Breast epithelium (tissue), 4 donors: ENCODE data around the gene STOML1. TPM values are rescaled to one million over a fixed set of nuclear protein-coding genes. Genes with fewer than 3 reads are reported as not detected.

ENCODE experiments used
- DNase-seq, 2 donors: peaks; one replicate each; pipeline ENCODE4 v3.0.0-alpha.2; 2019; ENCODE audit warnings: low spot score in 2 of 2
- H3K27ac ChIP-seq, 2 donors: fragments of 200-600 bp; sonication (generic) in 1 of 2; one replicate each; pipeline ENCODE4 v1.5.1; 2016 to 2019; ENCODE audit warnings: mild to moderate bottlenecking in 1 of 2
- H3K27me3 ChIP-seq, 2 donors: fragments of 200-600 bp; sonication (generic) in 1 of 2; one replicate each; pipeline versions ENCODE4 v1.5.1 to v1.6.0; 2017 to 2019; ENCODE audit warnings: control low read depth in 1 of 2, mild to moderate bottlenecking in 1 of 2
- H3K36me3 ChIP-seq: fragments of 200-600 bp; one replicate; pipeline ENCODE4 v1.5.1; 2019
- H3K4me1 ChIP-seq, 2 donors: fragments of 200-600 bp; sonication (generic); one replicate each; pipeline ENCODE4 v1.5.1; 2016 to 2019; ENCODE audit warnings: control low read depth in 1 of 2
- H3K4me3 ChIP-seq, 3 donors: fragments of 200-600 bp; sonication (generic); 1 replicate in 2 of 3; 2 replicates in 1 of 3; pipeline ENCODE4 v1.5.1; 2016 to 2019; ENCODE audit warnings: mild to moderate bottlenecking in 3 of 3, moderate library complexity in 2 of 3
- H3K9me3 ChIP-seq, 2 donors: fragments of 200-600 bp; sonication (generic) in 1 of 2; one replicate each; pipeline ENCODE4 v1.5.1; 2016 to 2019; ENCODE audit warnings: control low read depth in 1 of 2
- POLR2A ChIP-seq: fragments of 450-650 bp; IDR thresholded peaks from one replicate; pipeline ENCODE4 v1.6.1; 2016; ENCODE audit warnings: antibody characterized with exemption, mild to moderate bottlenecking, moderate library complexity
- POLR2AphosphoS5 ChIP-seq, 3 donors: sonication (generic); formaldehyde crosslinking; IDR thresholded peaks; one replicate each; pipeline ENCODE4 v1.6.1; 2017; ENCODE audit warnings: antibody characterized with exemption in 3 of 3
- intact Hi-C: fragments of 100-400 bp; cut with DNase I; formaldehyde crosslinking; loops from one replicate; pipeline ENCODE4 v1.15.1; 2023; ENCODE audit warnings: low total_unique reads
- total RNA-seq, 3 donors: library from RNA; depleted of rRNA; stranded (reverse); fragments of >200 nt; gene quantifications; one replicate each; pipeline ENCODE4 v1.1.0, GENCODE V29; 2016
- TF ChIP-seq, protein P1 (sequence below), 3 donors: fragments of 450-650 bp; IDR thresholded peaks; one replicate each; pipeline ENCODE4 v1.5.1; 2016 to 2017; ENCODE audit warnings: antibody characterized with exemption in 3 of 3, mild to moderate bottlenecking in 3 of 3, moderate library complexity in 3 of 3

Gene STOML1
- total RNA-seq, 3 donors from 2014 or later = 8.5 to 10.7 (median 9.7) TPM

DNA sequence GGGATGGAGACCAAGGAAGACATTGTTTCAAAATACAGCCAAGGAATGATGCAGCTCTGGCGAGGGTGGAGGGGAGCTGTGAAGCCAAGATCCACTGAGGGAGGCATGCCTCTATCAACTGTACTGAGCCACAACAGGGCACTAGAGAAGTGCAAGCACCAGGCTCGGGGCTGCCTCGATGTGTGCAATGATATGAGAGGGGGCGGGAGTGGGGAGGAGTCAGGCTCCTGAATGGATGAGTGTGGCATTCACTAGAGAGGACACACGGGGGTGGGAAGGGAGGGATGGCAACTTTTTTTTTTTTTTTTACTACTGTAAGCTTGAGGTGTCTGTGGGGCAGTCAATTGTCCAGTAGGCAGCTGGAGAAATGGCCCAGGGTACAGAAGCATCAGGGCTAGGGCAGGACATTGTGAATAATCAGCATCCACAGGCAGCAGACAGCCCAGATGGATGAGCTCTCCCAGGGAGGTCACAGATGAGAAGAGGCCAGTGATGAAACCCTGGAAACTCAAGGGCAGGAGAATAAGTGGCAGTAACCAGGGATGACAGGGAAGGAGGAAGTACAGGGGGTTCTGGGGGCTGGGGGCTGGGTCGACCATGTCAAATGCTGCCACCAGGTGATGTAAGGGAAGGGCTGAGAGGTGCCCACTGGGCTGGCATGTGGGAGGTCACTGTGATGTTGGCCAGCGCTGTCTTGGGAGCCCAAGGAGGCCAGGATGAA, 5.9 kb downstream of the STOML1 start:
- H3K27ac ChIP-seq = peak overlapping the region in 1 of 2 donors; percentile 98

DNA sequence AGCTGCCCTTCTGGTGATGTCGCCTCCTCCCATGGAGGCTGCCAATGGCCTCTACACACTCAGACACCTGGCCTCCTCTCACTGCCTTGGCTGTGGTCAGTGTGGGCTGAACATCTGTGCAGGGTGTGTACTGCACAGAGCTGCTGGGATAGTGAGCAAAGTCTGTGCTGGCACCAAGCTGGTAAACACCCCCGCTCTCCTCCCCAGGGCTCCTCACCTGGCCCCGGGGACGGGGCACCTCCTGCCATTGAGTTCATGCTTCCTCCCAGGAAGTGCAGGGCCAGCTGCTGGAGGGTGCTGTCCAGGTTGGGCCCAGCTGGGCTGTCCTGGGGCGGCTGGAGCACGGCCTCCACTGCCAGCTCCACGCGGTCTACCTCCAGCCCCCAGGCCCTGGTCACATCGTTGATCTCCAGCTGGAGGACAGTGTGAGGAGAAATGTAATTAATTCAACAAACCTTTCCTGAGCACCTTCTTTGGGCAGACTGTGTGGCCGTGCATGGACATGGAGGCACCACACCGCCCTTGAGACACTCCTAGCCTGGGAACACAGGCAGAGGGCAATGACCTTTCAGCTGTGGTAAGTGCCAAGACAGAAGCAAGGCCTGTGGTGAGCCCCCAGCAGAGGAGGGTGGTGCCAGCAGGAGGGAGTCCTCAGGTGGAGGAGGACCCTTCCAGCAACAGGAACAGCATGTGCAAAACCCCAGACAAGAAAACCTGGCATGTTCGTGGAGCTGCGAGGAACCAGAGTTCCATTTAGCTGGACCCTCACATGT, 6.8 kb downstream of the STOML1 start:
- intact Hi-C loops = no loop called here
- peak overlapping the region in 1 of 2 donors; percentile 98 for H3K27ac ChIP-seq
- H3K4me1 ChIP-seq = peaks cover 32 to 40% of the 10 kb centered on the region in 2 donors

More for the DNA sequence above, 5.9 kb downstream of the STOML1 start:
- Histone ChIP-seq H3K4me3 (no peak overlapping the region), H3K9me3 (no peaks in the 10 kb centered on the region), H3K36me3 (no peaks in the 10 kb centered on the region), H3K27me3 (no peaks in the 10 kb centered on the region), H3K4me1 (peaks cover 35 to 47% of the 10 kb centered on the region in 2 donors)
- no peak for TF ChIP-seq POLR2AphosphoS5 (IDR thresholded peaks at IDR 0.05)
- TF ChIP-seq, protein P1, sequence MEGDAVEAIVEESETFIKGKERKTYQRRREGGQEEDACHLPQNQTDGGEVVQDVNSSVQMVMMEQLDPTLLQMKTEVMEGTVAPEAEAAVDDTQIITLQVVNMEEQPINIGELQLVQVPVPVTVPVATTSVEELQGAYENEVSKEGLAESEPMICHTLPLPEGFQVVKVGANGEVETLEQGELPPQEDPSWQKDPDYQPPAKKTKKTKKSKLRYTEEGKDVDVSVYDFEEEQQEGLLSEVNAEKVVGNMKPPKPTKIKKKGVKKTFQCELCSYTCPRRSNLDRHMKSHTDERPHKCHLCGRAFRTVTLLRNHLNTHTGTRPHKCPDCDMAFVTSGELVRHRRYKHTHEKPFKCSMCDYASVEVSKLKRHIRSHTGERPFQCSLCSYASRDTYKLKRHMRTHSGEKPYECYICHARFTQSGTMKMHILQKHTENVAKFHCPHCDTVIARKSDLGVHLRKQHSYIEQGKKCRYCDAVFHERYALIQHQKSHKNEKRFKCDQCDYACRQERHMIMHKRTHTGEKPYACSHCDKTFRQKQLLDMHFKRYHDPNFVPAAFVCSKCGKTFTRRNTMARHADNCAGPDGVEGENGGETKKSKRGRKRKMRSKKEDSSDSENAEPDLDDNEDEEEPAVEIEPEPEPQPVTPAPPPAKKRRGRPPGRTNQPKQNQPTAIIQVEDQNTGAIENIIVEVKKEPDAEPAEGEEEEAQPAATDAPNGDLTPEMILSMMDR (IDR thresholded peaks at IDR 0.05) = no peak
- TF ChIP-seq POLR2A = no peak
- intact Hi-C loops = no loop called here
- DNase-seq = no peak

DNA sequence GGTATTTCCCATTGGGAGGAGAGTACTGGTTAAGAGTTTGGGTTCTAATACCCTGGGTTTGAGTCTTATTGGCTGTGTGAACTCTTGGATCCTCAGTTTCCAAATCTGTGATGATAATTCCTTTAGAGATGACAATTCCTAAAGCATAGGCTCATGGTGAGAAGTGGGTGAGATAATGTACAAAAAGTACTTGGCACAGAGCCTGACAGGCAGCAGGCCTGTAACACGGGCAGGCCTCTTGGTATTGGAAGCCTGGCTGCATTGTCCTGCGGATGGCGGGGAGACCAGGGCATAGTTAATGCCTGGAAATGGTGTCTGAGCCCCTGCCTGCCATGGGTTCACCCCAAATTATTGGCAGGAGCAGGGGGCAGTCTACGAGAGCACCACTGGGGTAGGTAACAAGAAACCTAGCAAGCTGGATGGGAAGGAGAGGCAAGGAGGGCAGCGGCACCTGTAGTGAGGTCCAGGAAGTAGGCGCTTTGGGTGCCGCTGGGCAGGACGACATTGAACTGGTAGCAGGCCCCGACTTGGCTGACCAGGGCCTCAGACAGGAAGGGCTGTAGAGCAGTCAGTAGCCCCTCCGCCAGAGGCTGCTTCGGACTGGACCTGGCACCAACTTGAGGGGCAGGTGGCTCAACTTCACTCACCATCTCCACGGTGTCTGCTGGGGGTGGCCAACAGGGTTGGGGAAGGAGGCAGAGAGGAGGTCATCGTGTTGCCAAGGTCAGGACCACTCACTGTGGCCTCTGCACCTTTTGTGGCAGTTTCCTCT, 7.7 kb downstream of the STOML1 start:
- Histone ChIP-seq H3K36me3 (no peaks in the 10 kb centered on the region), H3K9me3 (no peaks in the 10 kb centered on the region), H3K4me1 (peaks cover 24 to 39% of the 10 kb centered on the region in 2 donors), H3K27me3 (no peaks in the 10 kb centered on the region), H3K27ac (peak overlapping the region; percentile 88 to 98), H3K4me3 (no peak overlapping the region)
- DNase-seq = no peak
- TF ChIP-seq POLR2A = no peak
- TF ChIP-seq, protein P1 (IDR thresholded peaks at IDR 0.05) = no peak
- TF ChIP-seq POLR2AphosphoS5 (IDR thresholded peaks at IDR 0.05) = no peak
- intact Hi-C loops = loop anchor here (5.0 kb wide), 1 partner anchor 893 kb away; no protein-coding TSS in a partner anchor

More for the DNA sequence above, 6.8 kb downstream of the STOML1 start:
- no peaks in the 10 kb centered on the region for H3K27me3 ChIP-seq
- H3K4me3 ChIP-seq = no peak overlapping the region
- no peaks in the 10 kb centered on the region for H3K36me3 ChIP-seq
- DNase-seq = no peak
- TF ChIP-seq, protein P1 (IDR thresholded peaks at IDR 0.05) = no peak
- TF ChIP-seq POLR2A = no peak
- no peaks in the 10 kb centered on the region for H3K9me3 ChIP-seq

DNA sequence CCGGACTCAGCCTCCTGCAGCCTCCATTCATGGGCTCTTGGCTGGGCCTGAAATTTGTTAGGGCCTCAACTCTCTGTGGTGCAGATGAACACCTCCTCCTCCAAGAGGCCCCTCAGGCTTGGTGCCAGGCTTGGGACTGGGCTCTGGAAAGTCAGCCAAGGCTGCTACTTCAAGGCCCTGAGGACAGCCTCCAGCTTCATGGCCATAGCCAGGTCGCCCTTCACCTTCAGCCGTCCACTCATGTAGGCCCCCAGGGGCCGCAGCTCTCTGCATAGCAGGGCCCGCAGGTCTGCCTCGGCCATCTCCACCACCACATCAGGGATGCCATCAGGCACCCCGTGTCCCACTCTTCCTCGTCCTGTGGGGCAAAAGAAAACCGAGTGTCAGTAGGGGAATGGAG, 8.3 kb downstream of the STOML1 start:
- Histone ChIP-seq H3K27ac (peak overlapping the region; percentile 88 to 98), H3K36me3 (no peaks in the 10 kb centered on the region), H3K4me3 (no peak overlapping the region), H3K9me3 (no peaks in the 10 kb centered on the region), H3K27me3 (no peaks in the 10 kb centered on the region), H3K4me1 (peaks cover 24 to 39% of the 10 kb centered on the region in 2 donors)
- DNase-seq = no peak
- intact Hi-C loops = loop anchor here (5.0 kb wide), 1 partner anchor 894 kb away; no protein-coding TSS in a partner anchor
- no peak for TF ChIP-seq POLR2AphosphoS5 (IDR thresholded peaks at IDR 0.05)
- no peak for TF ChIP-seq POLR2A
- TF ChIP-seq, protein P1 (IDR thresholded peaks at IDR 0.05) = no peak
